ENCODE data around the gene FMNL1.

The FMNL1 gene

GRCh38 chr17:45238155-45238774 lies 16.6 kb downstream of the FMNL1 start:
- Histone ChIP-seq H3K9ac (ENCODE audit: insufficient read length) (no peak overlapping the region), H3K4me3 (no peak overlapping the region), H3K27ac (no peak overlapping the region), H3K36me3 (ENCODE audit: insufficient read depth, low read length) (no peaks in the 10 kb centered on the region), H3K9me3 (ENCODE audit: low read depth, low read length) (no peaks in the 10 kb centered on the region)
- no peak for TF ChIP-seq EZH2 (IDR thresholded peaks at IDR 0.05)
- no peak for TF ChIP-seq FOXP2 (optimal IDR thresholded peaks at IDR 0.05; ENCODE audit: control extremely low read depth, extremely low read length, insufficient read depth)
- TF ChIP-seq POLR2AphosphoS5 (IDR thresholded peaks at IDR 0.05; ENCODE audit: borderline replicate concordance, low read depth, low read length): no peak
- DNase-seq (ENCODE audit: low read depth, low spot score): no peak

GRCh38 chr17:45240905-45241327 lies 19.2 kb downstream of the FMNL1 start:
- Histone ChIP-seq H3K9me3 (ENCODE audit: low read depth, low read length) (no peaks in the 10 kb centered on the region), H3K9ac (ENCODE audit: insufficient read length) (no peak overlapping the region), H3K36me3 (ENCODE audit: insufficient read depth, low read length) (no peaks in the 10 kb centered on the region), H3K27ac (no peak overlapping the region), H3K4me3 (no peak overlapping the region)
- no peak for DNase-seq (ENCODE audit: low read depth, low spot score)
- TF ChIP-seq POLR2AphosphoS5 (IDR thresholded peaks at IDR 0.05; ENCODE audit: borderline replicate concordance, low read depth, low read length) (no peak), EZH2 (IDR thresholded peaks at IDR 0.05) (no peak), FOXP2 (optimal IDR thresholded peaks at IDR 0.05; ENCODE audit: control extremely low read depth, extremely low read length, insufficient read depth) (no peak)

GRCh38 chr17:45241328-45242028 lies 19.8 kb downstream of the FMNL1 start:
- Histone ChIP-seq H3K9me3 (ENCODE audit: low read depth, low read length) (no peaks in the 10 kb centered on the region), H3K4me3 (no peak overlapping the region), H3K27ac (no peak overlapping the region), H3K36me3 (ENCODE audit: insufficient read depth, low read length) (no peaks in the 10 kb centered on the region), H3K9ac (ENCODE audit: insufficient read length) (no peak overlapping the region)
- TF ChIP-seq POLR2AphosphoS5 (IDR thresholded peaks at IDR 0.05; ENCODE audit: borderline replicate concordance, low read depth, low read length) (no peak), FOXP2 (optimal IDR thresholded peaks at IDR 0.05; ENCODE audit: control extremely low read depth, extremely low read length, insufficient read depth) (no peak), EZH2 (IDR thresholded peaks at IDR 0.05) (no peak)
- DNase-seq (ENCODE audit: low read depth, low spot score): no peak

GRCh38 chr17:45242029-45242414 lies 20.3 kb downstream of the FMNL1 start:
- Histone ChIP-seq H3K4me3 (no peak overlapping the region), H3K9ac (ENCODE audit: insufficient read length) (no peak overlapping the region), H3K36me3 (ENCODE audit: insufficient read depth, low read length) (no peaks in the 10 kb centered on the region), H3K27ac (no peak overlapping the region), H3K9me3 (ENCODE audit: low read depth, low read length) (no peaks in the 10 kb centered on the region)
- no peak for TF ChIP-seq EZH2 (IDR thresholded peaks at IDR 0.05)
- no peak for TF ChIP-seq FOXP2 (optimal IDR thresholded peaks at IDR 0.05; ENCODE audit: control extremely low read depth, extremely low read length, insufficient read depth)
- TF ChIP-seq POLR2AphosphoS5 (IDR thresholded peaks at IDR 0.05; ENCODE audit: borderline replicate concordance, low read depth, low read length): no peak
- DNase-seq (ENCODE audit: low read depth, low spot score): no peak

- no peak overlapping the region for H3K4me3 ChIP-seq
- no peaks in the 10 kb centered on the region for H3K36me3 ChIP-seq (ENCODE audit: insufficient read depth, low read length)
- H3K9ac ChIP-seq (ENCODE audit: insufficient read length): no peak overlapping the region
- no peak overlapping the region for H3K27ac ChIP-seq
- no peak for DNase-seq (ENCODE audit: low read depth, low spot score)
- H3K9me3 ChIP-seq (ENCODE audit: low read depth, low read length): no peaks in the 10 kb centered on the region
- TF ChIP-seq EZH2 (IDR thresholded peaks at IDR 0.05) (no peak), POLR2AphosphoS5 (IDR thresholded peaks at IDR 0.05; ENCODE audit: borderline replicate concordance, low read depth, low read length) (no peak), FOXP2 (optimal IDR thresholded peaks at IDR 0.05; ENCODE audit: control extremely low read depth, extremely low read length, insufficient read depth) (no peak)
Measured at GRCh38 chr17:45243750-45244149, 22.1 kb downstream of the FMNL1 start.

GRCh38 chr17:45244725-45245656 lies 23.3 kb downstream of the FMNL1 start:
- TF ChIP-seq EZH2 (IDR thresholded peaks at IDR 0.05) (no peak), FOXP2 (optimal IDR thresholded peaks at IDR 0.05; ENCODE audit: control extremely low read depth, extremely low read length, insufficient read depth) (no peak), POLR2AphosphoS5 (IDR thresholded peaks at IDR 0.05; ENCODE audit: borderline replicate concordance, low read depth, low read length) (no peak)
- H3K36me3 ChIP-seq (ENCODE audit: insufficient read depth, low read length): no peaks in the 10 kb centered on the region
- no peak for DNase-seq (ENCODE audit: low read depth, low spot score)
- H3K27ac ChIP-seq: no peak overlapping the region
- no peak overlapping the region for H3K9ac ChIP-seq (ENCODE audit: insufficient read length)
- no peak overlapping the region for H3K4me3 ChIP-seq
- H3K9me3 ChIP-seq (ENCODE audit: low read depth, low read length): no peaks in the 10 kb centered on the region

GRCh38 chr17:45246338-45246737 lies 24.7 kb downstream of the FMNL1 start:
- no peak for TF ChIP-seq FOXP2 (optimal IDR thresholded peaks at IDR 0.05; ENCODE audit: control extremely low read depth, extremely low read length, insufficient read depth)
- no peak for TF ChIP-seq EZH2 (IDR thresholded peaks at IDR 0.05)
- no peak for TF ChIP-seq POLR2AphosphoS5 (IDR thresholded peaks at IDR 0.05; ENCODE audit: borderline replicate concordance, low read depth, low read length)
- Histone ChIP-seq H3K36me3 (ENCODE audit: insufficient read depth, low read length) (no peaks in the 10 kb centered on the region), H3K9ac (ENCODE audit: insufficient read length) (no peak overlapping the region), H3K9me3 (ENCODE audit: low read depth, low read length) (no peaks in the 10 kb centered on the region), H3K4me3 (peak overlapping the region; percentile 92; the same call in 1 of the 2 replicates), H3K27ac (no peak overlapping the region)
- DNase-seq (ENCODE audit: low read depth, low spot score): no peak

- no peak for TF ChIP-seq EZH2 (IDR thresholded peaks at IDR 0.05)
- no peak for TF ChIP-seq FOXP2 (optimal IDR thresholded peaks at IDR 0.05; ENCODE audit: control extremely low read depth, extremely low read length, insufficient read depth)
- no peak for TF ChIP-seq POLR2AphosphoS5 (IDR thresholded peaks at IDR 0.05; ENCODE audit: borderline replicate concordance, low read depth, low read length)
- H3K9ac ChIP-seq (ENCODE audit: insufficient read length): peak overlapping the region; percentile 37
- no peak overlapping the region for H3K27ac ChIP-seq
- no peak for DNase-seq (ENCODE audit: low read depth, low spot score)
- H3K9me3 ChIP-seq (ENCODE audit: low read depth, low read length): no peaks in the 10 kb centered on the region
- peak overlapping the region; percentile 92 for H3K4me3 ChIP-seq
- no peaks in the 10 kb centered on the region for H3K36me3 ChIP-seq (ENCODE audit: insufficient read depth, low read length)
Measured at GRCh38 chr17:45246861-45247428, 25.3 kb downstream of the FMNL1 start.
